Measurements from ENCODE around the gene CTDSPL2.
"Not testable (repeated sequence)": the region's sequence is repeated elsewhere in the genome, so short reads cannot be mapped to it uniquely, and the experiment has no call there.

Gene CTDSPL2

DNA sequence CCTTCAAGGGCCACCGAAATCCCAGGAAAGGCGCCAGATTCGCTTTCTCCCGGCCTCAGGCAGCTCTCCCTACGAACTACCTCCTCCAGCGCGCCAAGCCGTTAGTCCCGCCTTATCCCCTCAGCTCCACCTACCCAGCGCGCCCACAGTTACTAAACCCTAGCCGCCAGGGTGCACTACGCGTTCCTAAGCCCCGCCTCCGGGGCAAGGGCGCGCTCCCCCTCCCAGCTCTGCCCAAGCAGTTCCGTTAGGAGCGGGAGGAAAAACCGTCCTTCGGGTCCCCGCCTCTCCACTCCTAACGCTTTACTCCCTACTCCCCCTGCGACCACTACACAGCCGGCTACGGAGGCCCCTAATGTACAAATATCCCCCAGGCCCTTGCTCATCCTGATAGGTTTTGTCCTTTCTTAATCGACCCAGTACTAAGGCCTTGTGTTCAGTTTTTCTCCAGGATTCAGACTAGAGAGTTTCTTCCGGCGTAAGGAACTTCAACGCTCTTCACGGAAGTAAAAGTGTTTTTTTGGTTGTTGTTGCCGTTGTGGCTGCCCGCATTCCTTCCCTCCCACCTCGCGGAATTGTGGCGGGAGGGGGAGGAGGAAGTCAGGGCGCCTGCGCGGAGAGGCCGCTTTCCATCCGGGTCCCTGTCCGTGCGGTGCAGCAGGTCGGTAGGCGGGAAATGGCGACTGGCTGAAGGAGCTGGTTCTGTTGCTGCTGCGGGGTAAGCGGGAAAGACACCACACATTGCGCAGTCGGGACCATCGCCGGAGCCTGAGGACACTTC lies at the start of gene CTDSPL2:
Gene CTDSPL2 (plus strand): TSS at position 655 of the 781 bp plus-strand sequence. CDS start 31,386 bp downstream, outside the sequence.
- peak; percentile 94 for DNase-seq

DNA sequence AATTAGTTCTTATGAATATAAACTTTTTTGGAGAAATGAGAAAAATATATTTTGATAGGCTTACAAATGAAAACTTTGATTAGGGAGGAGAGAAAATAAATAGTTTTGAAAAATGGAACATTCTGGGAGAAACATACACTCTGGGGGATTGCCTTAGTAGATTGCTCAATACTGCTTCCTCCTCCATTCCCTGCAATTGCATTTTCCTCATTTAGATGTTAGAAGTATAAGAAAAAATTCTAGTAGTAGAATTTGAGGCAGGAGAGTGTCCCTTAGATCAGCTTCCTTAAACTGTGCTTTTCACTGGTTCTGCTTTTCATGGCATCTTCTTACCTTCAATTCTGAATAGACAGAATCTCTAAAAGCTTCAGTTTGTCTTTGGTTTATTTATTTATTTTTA lies 46.2 kb upstream of the CTDSPL2 start:
- no peak for DNase-seq

DNA sequence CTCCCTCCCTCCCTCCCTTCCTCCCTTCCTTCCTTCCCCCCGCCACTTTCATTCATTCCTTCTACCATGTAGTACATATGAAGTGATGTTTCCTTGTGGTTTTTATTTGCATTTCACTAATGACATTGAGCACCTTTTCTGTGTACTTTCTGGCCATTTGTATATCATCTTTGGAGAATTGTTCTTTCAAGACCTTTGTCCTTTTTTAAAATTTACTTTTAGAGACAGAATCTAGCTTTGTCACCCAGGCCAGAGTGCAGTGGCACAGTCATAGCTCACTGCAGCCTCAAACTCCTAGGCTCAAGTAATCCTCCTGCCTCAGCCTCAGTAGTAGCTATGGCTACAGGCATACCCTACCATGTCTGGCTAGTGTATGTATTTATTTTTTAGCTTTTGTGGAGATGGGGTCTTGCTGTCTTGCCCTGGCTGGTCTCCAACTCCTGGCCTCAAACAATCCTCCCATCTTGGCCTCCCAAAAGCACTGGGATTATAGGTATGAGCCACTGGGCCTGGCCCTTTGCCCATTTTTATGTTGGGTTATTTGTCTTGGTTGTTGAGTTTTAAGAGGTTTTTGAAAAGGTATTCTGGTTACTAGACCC lies 42.0 kb upstream of the CTDSPL2 start:
- no peak for DNase-seq

GRCh38 chr15:44394062-44394461 lies 33.4 kb upstream of the CTDSPL2 start:
- no peak for DNase-seq

DNA sequence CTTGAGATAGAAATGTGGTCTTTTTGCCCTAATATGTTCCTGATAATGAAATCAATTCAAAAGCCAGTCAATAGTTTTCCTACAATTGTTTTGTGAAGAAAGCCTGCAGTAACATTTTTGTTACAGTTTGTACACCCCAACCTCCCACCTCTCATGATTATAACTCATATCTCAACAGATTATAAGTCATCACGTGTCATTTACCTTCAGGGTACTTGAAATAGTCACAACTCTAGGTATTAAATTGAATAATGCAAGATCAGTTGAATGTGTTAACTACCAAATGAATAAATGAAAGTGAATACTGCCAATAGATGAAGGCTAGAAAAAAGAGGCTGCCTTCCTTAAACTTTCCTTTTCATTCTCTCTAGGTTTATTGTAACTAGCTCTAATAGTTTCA lies 32.9 kb upstream of the CTDSPL2 start:
- DNase-seq, result no peak

- no peak for DNase-seq
Measured at GRCh38 chr15:44397869-44398268, 29.6 kb upstream of the CTDSPL2 start.

- no peak for DNase-seq
Measured at GRCh38 chr15:44414001-44414400, 13.4 kb upstream of the CTDSPL2 start.

GRCh38 chr15:44427756-44428724 lies 611 bp downstream of the CTDSPL2 start:
- no peak for DNase-seq

GRCh38 chr15:44435893-44436667 lies 8.7 kb downstream of the CTDSPL2 start:
- DNase-seq, result no peak

DNA sequence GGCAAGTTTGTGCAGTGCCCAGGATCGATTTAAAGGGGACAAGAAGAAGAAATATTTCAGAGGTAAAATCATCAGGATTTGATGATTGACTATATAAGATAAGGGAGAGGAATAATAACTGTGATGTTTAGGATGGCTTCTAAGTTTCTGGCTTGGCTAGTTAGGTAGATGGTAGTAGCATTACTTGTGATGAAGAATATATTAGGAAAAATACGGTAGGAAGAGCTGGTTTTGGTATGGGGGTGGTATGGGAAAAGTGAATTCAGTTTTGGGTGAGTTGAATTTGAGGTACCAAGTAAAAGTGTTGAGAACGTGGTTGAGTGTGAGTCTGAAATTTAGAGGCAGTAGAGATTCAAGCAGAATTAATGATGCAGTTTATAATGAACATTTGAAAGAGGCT lies 11.0 kb downstream of the CTDSPL2 start:
- DNase-seq, result no peak

DNA sequence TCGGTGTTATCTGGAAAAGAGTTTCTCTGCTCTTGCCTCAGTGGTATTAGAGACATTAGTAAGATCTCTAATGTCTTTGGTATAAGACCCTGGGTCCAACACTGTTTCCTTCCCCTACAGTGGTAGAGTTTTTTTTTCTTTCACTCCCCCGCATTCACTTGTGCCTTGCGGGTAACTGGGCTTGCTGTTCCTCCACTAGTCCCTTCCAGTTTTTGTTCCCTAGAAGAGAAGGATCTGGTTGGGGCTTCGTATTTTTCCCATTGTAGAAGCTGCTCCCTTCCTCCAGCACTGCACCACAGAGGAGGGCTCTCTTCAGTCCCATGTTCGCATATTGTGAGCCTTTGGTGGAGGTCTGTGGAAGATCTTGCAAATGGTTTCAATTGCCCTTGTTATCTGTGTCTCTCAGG lies 13.7 kb downstream of the CTDSPL2 start:
- no peak for DNase-seq

- no peak for DNase-seq
Measured at GRCh38 chr15:44443515-44443914, 16.1 kb downstream of the CTDSPL2 start.

DNA sequence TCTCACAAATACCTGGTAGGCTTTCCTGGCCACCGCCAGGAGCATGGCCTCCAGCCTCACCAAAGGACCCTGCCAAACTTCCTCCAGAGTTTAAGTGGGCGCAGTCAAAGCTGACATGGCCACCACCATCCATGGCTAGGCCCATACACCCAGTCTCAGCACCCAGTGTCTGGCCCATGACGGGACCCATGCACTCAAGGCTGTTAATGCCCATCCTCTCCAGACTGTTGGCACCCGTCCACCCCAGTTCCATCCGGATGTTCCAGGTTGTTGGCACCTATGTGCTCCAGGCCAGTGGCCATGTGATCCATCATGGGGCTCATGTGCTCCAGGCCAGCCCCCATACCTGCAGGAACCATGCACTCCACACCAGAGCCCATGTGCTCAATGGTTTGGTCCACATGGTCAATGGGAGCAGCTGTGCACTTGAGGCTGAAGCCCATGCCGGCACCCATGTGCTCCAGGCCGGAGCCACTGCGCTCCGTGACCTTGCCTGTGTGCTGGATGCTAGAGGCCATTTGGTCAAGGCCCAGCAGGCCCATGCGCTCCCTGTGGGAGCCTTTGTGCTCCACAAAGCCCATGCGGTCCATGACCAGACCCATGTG lies 20.4 kb downstream of the CTDSPL2 start:
- DNase-seq, result no peak

DNA sequence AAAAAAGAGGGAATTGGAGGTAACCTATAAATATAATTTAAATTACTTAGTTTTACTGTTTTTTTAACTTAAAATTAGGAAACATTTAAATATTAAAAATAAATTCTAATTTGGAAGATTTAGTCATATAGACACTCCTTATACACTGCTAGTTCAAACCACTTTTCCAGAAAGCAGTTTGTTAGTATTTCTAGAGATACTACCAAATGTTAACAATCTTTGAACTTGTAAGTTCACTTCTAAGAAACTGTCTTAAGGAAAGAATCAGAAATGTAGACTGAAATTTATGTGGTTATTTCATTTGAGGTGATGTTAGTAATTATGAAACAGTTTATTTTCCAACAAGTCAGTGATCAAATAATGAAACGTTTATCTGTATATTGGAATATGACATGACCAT lies 22.7 kb downstream of the CTDSPL2 start:
- no peak for DNase-seq

GRCh38 chr15:44453578-44454283 lies 26.3 kb downstream of the CTDSPL2 start:
- DNase-seq, result not testable (repeated sequence)

DNA sequence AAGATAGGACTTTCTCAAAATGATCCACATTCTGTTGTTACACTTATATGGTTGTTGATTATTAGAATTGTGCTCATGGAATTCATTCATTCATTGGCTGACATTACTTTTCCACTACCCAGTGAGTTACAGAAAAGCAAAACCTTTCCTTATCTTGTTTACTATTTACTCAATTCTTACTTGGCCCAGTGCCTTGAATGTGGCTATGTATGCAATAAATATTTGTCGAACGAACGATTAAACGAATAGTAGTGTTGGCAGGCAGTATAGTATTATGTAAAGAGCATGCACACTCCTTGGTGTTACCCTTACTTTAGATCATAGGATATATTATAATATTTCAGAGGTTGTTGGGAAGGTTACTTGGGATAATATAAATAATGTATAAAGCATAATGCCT lies 31.0 kb downstream of the CTDSPL2 start:
- no peak for DNase-seq

- DNase-seq, result no peak
Measured at GRCh38 chr15:44468709-44469385, 41.4 kb downstream of the CTDSPL2 start.

GRCh38 chr15:44471885-44472455 lies 44.5 kb downstream of the CTDSPL2 start:
- no peak for DNase-seq

DNA sequence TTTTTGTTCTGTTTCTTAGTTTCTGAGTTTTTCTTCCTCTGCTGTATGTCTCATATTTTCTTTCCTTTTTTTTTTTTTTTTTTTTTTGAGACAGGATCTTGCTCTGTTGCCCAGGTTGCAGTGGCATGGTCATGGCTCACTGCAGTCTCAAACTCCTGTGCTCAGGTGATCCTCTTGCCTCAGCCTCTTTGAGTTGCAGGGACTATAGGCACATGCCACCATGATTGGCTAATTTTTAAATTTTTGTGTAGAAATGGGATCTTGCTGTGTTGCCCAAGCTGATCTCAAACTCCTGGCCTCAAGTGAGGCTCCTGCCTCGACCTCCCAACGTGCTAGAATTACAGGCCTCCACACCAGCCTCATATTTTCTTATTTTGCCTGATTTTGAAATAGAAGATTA lies 51.9 kb downstream of the CTDSPL2 start:
- no peak for DNase-seq

GRCh38 chr15:44482090-44482489 lies 54.7 kb downstream of the CTDSPL2 start:
- DNase-seq, result no peak

- DNase-seq, result no peak
Measured at GRCh38 chr15:44485880-44486279, 58.5 kb downstream of the CTDSPL2 start.

Data from activated naive CD4-positive, alpha-beta T cell treated with anti-CD3 and anti-CD28 coated beads, Interleukin-2, amount 50 U/mL, for 16 hours (primary cell).